Measurements from ENCODE around the gene PTPN7.

- TF ChIP-seq POLR2AphosphoS5 (IDR thresholded peaks at IDR 0.05; ENCODE audit: low read depth, low read length) = no peak
- no peak for TF ChIP-seq CTCF (IDR thresholded peaks at IDR 0.05)
- TF ChIP-seq REST (IDR thresholded peaks at IDR 0.05; ENCODE audit: insufficient read depth in 1 of 2, low read depth in 2 of 2, low read length in 1 of 2) = no peak
- TF ChIP-seq TCF7L2 (IDR thresholded peaks at IDR 0.05; ENCODE audit: low read depth, low read length) = no peak
- TF ChIP-seq SIN3A (IDR thresholded peaks at IDR 0.05; ENCODE audit: borderline replicate concordance, insufficient read depth, low read depth, low read length) = no peak
Measured at GRCh38 chr1:202204065-202204464, 43.7 kb upstream of the PTPN7 start.

Measured in Panc1 (cell line).